GM18870 (cell line): ENCODE data around the gene LIF.

Experiments used
- ATAC-seq: cut with Tn5 transposase; IDR thresholded peaks from one replicate; pipeline ENCODE4 v1.9.1; 2021; ENCODE audit warnings: moderate library complexity; ENCODE audit not compliant: unreplicated experiment

LIF gene

GRCh38 chr22:30245985-30246813 is at the start of gene LIF:
Gene LIF, minus strand, starts transcription at chr22:30246759. Its CDS starts 64 bp downstream, at chr22:30246695.
- no peak for ATAC-seq

GRCh38 chr22:30296324-30296723 is 49.8 kb upstream of the LIF start:
- ATAC-seq, result no peak

GRCh38 chr22:30295576-30295975 is 49.0 kb upstream of the LIF start:
- no peak for ATAC-seq

- ATAC-seq, result no peak
Measured at GRCh38 chr22:30294830-30295229, 48.3 kb upstream of the LIF start.

GRCh38 chr22:30294066-30294465 is 47.5 kb upstream of the LIF start:
- no peak for ATAC-seq

- no peak for ATAC-seq
Measured at GRCh38 chr22:30293026-30293425, 46.5 kb upstream of the LIF start.

- ATAC-seq, result no peak
Measured at GRCh38 chr22:30292069-30292970, 45.8 kb upstream of the LIF start.

- ATAC-seq, result no peak
Measured at GRCh38 chr22:30291058-30291892, 44.7 kb upstream of the LIF start.

- ATAC-seq, result no peak
Measured at GRCh38 chr22:30290342-30291057, 43.9 kb upstream of the LIF start.

GRCh38 chr22:30289980-30290313 is 43.4 kb upstream of the LIF start:
- no peak for ATAC-seq

- ATAC-seq, result peak; percentile 48
Measured at GRCh38 chr22:30289141-30289979, 42.8 kb upstream of the LIF start, which contains the start of gene CASTOR1. Gene CASTOR1, minus strand, starts transcription at chr22:30289505. Its CDS starts 8 bp downstream, at chr22:30289497.

GRCh38 chr22:30288419-30289140 is 42.0 kb upstream of the LIF start:
- no peak for ATAC-seq

- no peak for ATAC-seq
Measured at GRCh38 chr22:30287648-30288418, 41.3 kb upstream of the LIF start.

GRCh38 chr22:30286813-30287647 is 40.5 kb upstream of the LIF start:
- ATAC-seq, result no peak

GRCh38 chr22:30286331-30286730 is 39.8 kb upstream of the LIF start:
- no peak for ATAC-seq

- no peak for ATAC-seq
Measured at GRCh38 chr22:30285846-30286200, 39.3 kb upstream of the LIF start.

GRCh38 chr22:30285176-30285845 is 38.8 kb upstream of the LIF start:
- no peak for ATAC-seq
